Skeletal muscle satellite cell (primary cell): ENCODE measurements around the gene LRRC72.

Experiments used
- H3K27me3 ChIP-seq: 2 replicates; pipeline ENCODE4 v1.7.0; 2013; ENCODE audit warnings: low read length; ENCODE audit not compliant: control insufficient read depth, insufficient read depth
- H3K36me3 ChIP-seq: 2 replicates; pipeline ENCODE4 v1.7.0; 2013; ENCODE audit warnings: mild to moderate bottlenecking, control low read depth, low read length; ENCODE audit not compliant: insufficient read depth
- H3K4me1 ChIP-seq: 2 replicates; pipeline ENCODE4 v1.7.0; 2013; ENCODE audit warnings: low read length; ENCODE audit not compliant: control insufficient read depth, insufficient read depth
- H3K4me2 ChIP-seq: 2 replicates; pipeline ENCODE4 v1.7.0; 2013; ENCODE audit warnings: mild to moderate bottlenecking, low read length
- H3K4me3 ChIP-seq: 2 replicates; pipeline ENCODE4 v1.7.0; 2013; ENCODE audit warnings: low read length
- H3K9ac ChIP-seq: 2 replicates; pipeline ENCODE4 v1.7.0; 2013; ENCODE audit warnings: mild to moderate bottlenecking, low read depth, low read length, moderate library complexity
- H3K9me3 ChIP-seq: replicated peaks from 2 replicates; pipeline ENCODE4 v1.7.0; 2013; ENCODE audit warnings: mild to moderate bottlenecking, control low read depth, low read length

Gene LRRC72

GRCh38 chr7:16604054-16604453 lies 77.4 kb downstream of the LRRC72 start:
- Histone ChIP-seq H3K36me3 (peaks cover 59% of the 10 kb centered on the region), H3K27me3 (no peaks in the 10 kb centered on the region), H3K9me3 (no peaks in the 10 kb centered on the region), H3K4me2 (no peak overlapping the region), H3K9ac (no peak overlapping the region), H3K4me3 (no peak overlapping the region), H3K4me1 (no peaks in the 10 kb centered on the region)

DNA sequence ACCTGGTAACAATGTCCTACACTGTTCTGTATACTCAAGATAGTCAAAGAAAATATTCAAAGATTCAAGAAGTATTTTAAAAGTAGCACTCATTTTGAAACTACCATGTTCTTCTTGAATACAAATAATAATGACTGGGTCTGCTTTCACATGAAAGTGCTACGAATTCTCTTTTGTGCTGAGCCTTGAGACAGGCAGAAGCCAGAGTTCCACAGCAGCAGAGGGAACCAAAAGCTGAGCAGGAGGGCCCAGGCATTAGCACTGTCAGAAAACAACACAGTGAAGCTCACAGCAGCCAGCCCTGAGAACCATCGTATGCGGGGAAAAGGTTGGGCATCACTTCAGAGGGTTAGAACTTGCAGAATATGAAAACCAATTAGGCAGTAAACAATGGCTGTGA lies 80.1 kb downstream of the LRRC72 start:
- no peaks in the 10 kb centered on the region for H3K4me1 ChIP-seq
- H3K4me3 ChIP-seq, result no peak overlapping the region
- peaks cover 51% of the 10 kb centered on the region for H3K36me3 ChIP-seq
- H3K27me3 ChIP-seq, result no peaks in the 10 kb centered on the region
- no peak overlapping the region for H3K9ac ChIP-seq
- no peaks in the 10 kb centered on the region for H3K9me3 ChIP-seq
- H3K4me2 ChIP-seq, result no peak overlapping the region

- Histone ChIP-seq H3K9me3 (no peaks in the 10 kb centered on the region), H3K27me3 (no peaks in the 10 kb centered on the region), H3K9ac (no peak overlapping the region), H3K36me3 (peaks cover 34% of the 10 kb centered on the region), H3K4me1 (no peaks in the 10 kb centered on the region), H3K4me3 (no peak overlapping the region), H3K4me2 (no peak overlapping the region)
Observed at GRCh38 chr7:16609842-16610450, 83.3 kb downstream of the LRRC72 start.

DNA sequence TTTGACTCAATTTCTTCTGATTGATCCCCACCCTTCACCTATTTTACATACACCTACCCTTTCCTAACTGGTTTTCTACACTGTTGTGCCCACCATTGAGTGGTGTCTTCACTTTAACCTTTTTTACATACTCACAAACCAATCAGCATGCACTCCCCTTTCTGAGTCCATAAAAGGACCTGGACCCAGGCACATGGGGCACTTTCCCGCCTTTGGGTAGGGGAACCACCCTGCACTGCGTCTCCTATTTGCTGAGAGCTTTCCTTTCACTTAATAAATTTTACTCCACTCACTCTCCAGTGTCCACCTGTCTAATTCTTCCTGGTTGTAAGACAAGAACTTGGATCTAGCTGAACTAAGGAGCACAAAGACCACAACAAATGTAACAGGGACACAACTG lies 85.1 kb downstream of the LRRC72 start:
- Histone ChIP-seq H3K9ac (no peak overlapping the region), H3K27me3 (no peaks in the 10 kb centered on the region), H3K36me3 (peaks cover 30% of the 10 kb centered on the region), H3K9me3 (no peaks in the 10 kb centered on the region), H3K4me2 (no peak overlapping the region), H3K4me1 (no peaks in the 10 kb centered on the region), H3K4me3 (no peak overlapping the region)

- Histone ChIP-seq H3K27me3 (no peaks in the 10 kb centered on the region), H3K9me3 (no peaks in the 10 kb centered on the region)
Observed at GRCh38 chr7:16615228-16615627, 88.6 kb downstream of the LRRC72 start.

DNA sequence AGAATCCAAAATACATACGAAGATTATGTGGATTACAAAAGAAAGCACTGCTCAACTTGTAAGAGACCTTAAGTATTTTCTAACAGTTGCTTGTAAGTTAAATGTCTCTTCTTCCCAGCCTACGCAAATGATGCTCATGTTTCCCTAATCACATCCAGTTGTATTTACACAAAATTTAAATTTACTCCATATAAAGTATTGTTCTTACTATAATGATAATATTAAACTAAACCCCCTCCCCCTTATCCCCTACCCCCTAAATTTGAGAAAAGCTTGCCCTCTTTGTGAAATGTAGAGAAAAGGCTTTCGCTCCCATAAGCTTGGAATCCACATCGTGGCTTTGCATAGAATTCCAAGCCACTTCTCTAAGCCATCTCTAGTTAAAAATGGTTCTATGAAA lies 89.5 kb downstream of the LRRC72 start:
- Histone ChIP-seq H3K9ac (no peak overlapping the region), H3K4me1 (no peaks in the 10 kb centered on the region), H3K27me3 (no peaks in the 10 kb centered on the region), H3K4me2 (no peak overlapping the region), H3K9me3 (no peaks in the 10 kb centered on the region), H3K4me3 (no peak overlapping the region), H3K36me3 (peaks cover 25% of the 10 kb centered on the region)

More at GRCh38 chr7:16615228-16615627, 88.6 kb downstream of the LRRC72 start:
- Histone ChIP-seq H3K4me3 (no peak overlapping the region), H3K9ac (no peak overlapping the region), H3K36me3 (peaks cover 27% of the 10 kb centered on the region), H3K4me1 (no peaks in the 10 kb centered on the region), H3K4me2 (no peak overlapping the region)

GRCh38 chr7:16616542-16616941 lies 89.9 kb downstream of the LRRC72 start:
- H3K4me3 ChIP-seq, result no peak overlapping the region
- H3K9me3 ChIP-seq, result no peaks in the 10 kb centered on the region
- H3K27me3 ChIP-seq, result no peaks in the 10 kb centered on the region
- peaks cover 25% of the 10 kb centered on the region for H3K36me3 ChIP-seq
- H3K4me1 ChIP-seq, result no peaks in the 10 kb centered on the region
- H3K4me2 ChIP-seq, result no peak overlapping the region
- H3K9ac ChIP-seq, result no peak overlapping the region

- Histone ChIP-seq H3K9ac (no peak overlapping the region), H3K4me3 (no peak overlapping the region), H3K36me3 (peaks cover 25% of the 10 kb centered on the region), H3K4me1 (no peaks in the 10 kb centered on the region), H3K9me3 (no peaks in the 10 kb centered on the region), H3K27me3 (no peaks in the 10 kb centered on the region), H3K4me2 (no peak overlapping the region)
Observed at GRCh38 chr7:16619979-16620408, 93.4 kb downstream of the LRRC72 start.

GRCh38 chr7:16626388-16626787 lies 99.8 kb downstream of the LRRC72 start:
- Histone ChIP-seq H3K4me3 (no peak overlapping the region), H3K27me3 (no peaks in the 10 kb centered on the region), H3K4me2 (no peak overlapping the region), H3K9me3 (no peaks in the 10 kb centered on the region), H3K9ac (no peak overlapping the region), H3K36me3 (peaks cover 20% of the 10 kb centered on the region), H3K4me1 (peaks cover 7% of the 10 kb centered on the region)

GRCh38 chr7:16627236-16627635 lies 100.6 kb downstream of the LRRC72 start:
- peaks cover 7% of the 10 kb centered on the region for H3K4me1 ChIP-seq
- H3K36me3 ChIP-seq, result peaks cover 20% of the 10 kb centered on the region
- no peak overlapping the region for H3K4me2 ChIP-seq
- no peak overlapping the region for H3K4me3 ChIP-seq
- H3K9ac ChIP-seq, result no peak overlapping the region
- H3K9me3 ChIP-seq, result no peaks in the 10 kb centered on the region
- H3K27me3 ChIP-seq, result no peaks in the 10 kb centered on the region

DNA sequence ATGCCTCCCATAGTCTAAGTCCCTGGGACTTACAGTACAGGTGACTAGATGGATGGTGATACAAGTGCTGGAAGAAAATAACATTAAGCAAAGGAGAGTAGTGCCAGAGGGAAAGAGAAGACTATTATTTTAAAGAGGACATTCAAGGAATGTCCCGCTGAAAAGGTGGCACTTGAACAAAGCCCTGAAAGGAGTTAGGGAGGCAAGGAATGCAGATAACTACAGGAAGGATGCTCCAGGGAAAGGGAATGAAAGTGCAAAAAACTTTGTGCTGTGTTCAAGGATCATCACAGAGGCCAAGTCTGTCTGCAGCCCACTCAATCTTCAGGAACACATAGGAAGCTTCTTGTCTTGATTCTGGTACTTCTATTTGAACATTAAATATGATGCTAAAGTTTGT lies 104.0 kb downstream of the LRRC72 start:
- Histone ChIP-seq H3K4me1 (peaks cover 7% of the 10 kb centered on the region), H3K4me2 (no peak overlapping the region), H3K9ac (no peak overlapping the region), H3K36me3 (no peaks in the 10 kb centered on the region), H3K4me3 (no peak overlapping the region), H3K27me3 (no peaks in the 10 kb centered on the region), H3K9me3 (no peaks in the 10 kb centered on the region)
